Adrenal gland (tissue), 5 donors: ENCODE data around the gene FRS2.

Experiments
- POLR2A ChIP-seq, 2 donors: fragments of 450-650 bp; IDR thresholded peaks; one replicate each; pipeline ENCODE4 v1.6.1; 2017; ENCODE audit warnings: antibody characterized with exemption in 2 of 2, mild to moderate bottlenecking in 2 of 2, moderate library complexity in 1 of 2
- TF ChIP-seq, protein P1 (sequence below), 6 experiments: fragments of 450-650 bp in 4 of 6; fragments of 200-600 bp in 2 of 6; sonication (generic) in 1 of 6; IDR thresholded peaks; 1 replicate in 5 of 6; 2 replicates in 1 of 6; pipeline versions ENCODE4 v1.5.1 to v1.8.0; 2016 to 2021; ENCODE audit warnings: antibody characterized with exemption in 6 of 6, mild to moderate bottlenecking in 2 of 6, moderate library complexity in 1 of 6
- donor health status: DM: no; HTN: no; CAD: no.

DNA sequence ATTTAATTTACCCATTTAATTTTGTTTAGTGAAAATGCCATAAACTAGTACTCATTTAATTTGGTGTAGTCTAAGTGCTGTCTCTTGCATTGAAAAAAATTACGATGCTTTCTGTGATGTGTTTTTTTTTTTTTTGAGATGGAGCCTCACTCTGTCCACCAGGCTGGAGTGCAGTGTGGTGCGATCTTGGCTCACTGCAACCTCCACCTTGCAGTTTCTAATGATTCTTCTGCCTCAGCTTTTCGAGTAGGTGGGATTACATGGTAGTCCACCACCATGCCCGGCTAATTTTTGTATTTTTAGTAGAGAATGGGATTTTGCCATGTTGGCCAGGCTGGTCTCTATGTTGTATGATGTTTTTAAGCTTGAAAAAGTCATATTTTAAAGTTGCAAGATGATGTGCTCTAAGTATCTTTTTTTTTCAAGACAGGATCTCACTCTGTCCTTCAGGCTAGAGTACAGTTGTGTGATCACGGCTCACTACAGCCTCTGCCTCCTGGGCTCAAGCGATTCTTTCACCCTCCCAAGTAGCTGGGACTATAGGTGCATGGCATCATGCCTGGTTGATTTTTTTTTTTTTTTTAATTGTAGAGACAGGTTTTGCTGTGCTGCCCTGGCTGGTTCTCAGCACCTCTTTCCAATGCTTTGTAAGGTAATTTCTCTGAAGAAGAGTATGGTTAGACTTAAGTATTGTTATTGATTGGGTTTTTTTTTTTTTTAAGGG, 131.9 kb downstream of the FRS2 start:
- TF ChIP-seq, protein P1, sequence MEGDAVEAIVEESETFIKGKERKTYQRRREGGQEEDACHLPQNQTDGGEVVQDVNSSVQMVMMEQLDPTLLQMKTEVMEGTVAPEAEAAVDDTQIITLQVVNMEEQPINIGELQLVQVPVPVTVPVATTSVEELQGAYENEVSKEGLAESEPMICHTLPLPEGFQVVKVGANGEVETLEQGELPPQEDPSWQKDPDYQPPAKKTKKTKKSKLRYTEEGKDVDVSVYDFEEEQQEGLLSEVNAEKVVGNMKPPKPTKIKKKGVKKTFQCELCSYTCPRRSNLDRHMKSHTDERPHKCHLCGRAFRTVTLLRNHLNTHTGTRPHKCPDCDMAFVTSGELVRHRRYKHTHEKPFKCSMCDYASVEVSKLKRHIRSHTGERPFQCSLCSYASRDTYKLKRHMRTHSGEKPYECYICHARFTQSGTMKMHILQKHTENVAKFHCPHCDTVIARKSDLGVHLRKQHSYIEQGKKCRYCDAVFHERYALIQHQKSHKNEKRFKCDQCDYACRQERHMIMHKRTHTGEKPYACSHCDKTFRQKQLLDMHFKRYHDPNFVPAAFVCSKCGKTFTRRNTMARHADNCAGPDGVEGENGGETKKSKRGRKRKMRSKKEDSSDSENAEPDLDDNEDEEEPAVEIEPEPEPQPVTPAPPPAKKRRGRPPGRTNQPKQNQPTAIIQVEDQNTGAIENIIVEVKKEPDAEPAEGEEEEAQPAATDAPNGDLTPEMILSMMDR (IDR thresholded peaks at IDR 0.05) = no peak
- no peak for TF ChIP-seq POLR2A (IDR thresholded peaks at IDR 0.05)
